HepG2 (cell line): ENCODE results near the gene CRAMP1. TPM values are rescaled to one million over a fixed set of nuclear protein-coding genes. Genes with fewer than 3 reads are reported as not detected.

Experiments used
- CENPX ChIP-seq: sonication (generic); formaldehyde crosslinking; IDR thresholded peaks from 2 replicates; pipeline ENCODE4 v1.9.0; 2021; ENCODE audit warnings: mild to moderate bottlenecking, missing genetic modification reagents, moderate library complexity
- HOXD1 ChIP-seq: sonication (generic); formaldehyde crosslinking; IDR thresholded peaks from 2 replicates; pipeline ENCODE4 v1.5.0; 2020; ENCODE audit warnings: missing genetic modification reagents
- RARG ChIP-seq: sonication (generic); formaldehyde crosslinking; IDR thresholded peaks from 2 replicates; pipeline ENCODE4 v1.4.0; 2020; ENCODE audit warnings: low read depth, mild to moderate bottlenecking, missing genetic modification reagents
- SMAD1 ChIP-seq: sonication (generic); formaldehyde crosslinking; IDR thresholded peaks from 2 replicates; pipeline ENCODE4 v1.4.0; 2020; ENCODE audit warnings: missing genetic modification reagents, low read depth, mild to moderate bottlenecking, borderline replicate concordance
- SRY ChIP-seq: sonication (generic); formaldehyde crosslinking; IDR thresholded peaks from 2 replicates; pipeline ENCODE4 v1.8.0; 2022; ENCODE audit warnings: mild to moderate bottlenecking, missing genetic modification reagents
- ZNF20 ChIP-seq: sonication (generic); formaldehyde crosslinking; IDR thresholded peaks from 2 replicates; pipeline ENCODE4 v1.4.0; 2020; ENCODE audit warnings: mild to moderate bottlenecking, moderate library complexity, missing genetic modification reagents
- ZNF788 ChIP-seq: sonication (generic); formaldehyde crosslinking; IDR thresholded peaks from 2 replicates; pipeline ENCODE4 v1.5.0; 2020; ENCODE audit warnings: mild to moderate bottlenecking, missing genetic modification reagents, borderline replicate concordance
- polyA plus RNA-seq, 8 experiments: library from polyadenylated mRNA; depleted of rRNA in 3 of 8; stranded (reverse) in 7 of 8; unstranded in 1 of 8; fragments of >200 nt; fragmentation: Illumina TruSeq in 4 of 8; extraction: Trizol in 4 of 8; gene quantifications; 2 replicates each; pipeline versions ENCODE4 v1.2.1 to v1.2.3, GENCODE V29; 2011 to 2016; ENCODE audit warnings: low read depth in 4 of 8, missing spikeins in 1 of 8, mixed read lengths in 1 of 8; ENCODE audit not compliant: insufficient read depth in 1 of 8
- total RNA-seq, 5 experiments: library from RNA; depleted of rRNA; stranded (reverse); fragments of >200 nt; fragmentation: Illumina TruSeq; extraction: Trizol; gene quantifications; 2 replicates each; pipeline ENCODE4 v1.2.3, GENCODE V29; 2016; ENCODE audit warnings: low read depth in 1 of 5
- TF ChIP-seq, protein P1 (sequence below): sonication (generic); formaldehyde crosslinking; IDR thresholded peaks from 2 replicates; pipeline ENCODE4 v1.8.1; 2023; ENCODE audit warnings: missing genetic modification reagents, mild to moderate bottlenecking, borderline replicate concordance
- TF ChIP-seq, protein P2 (sequence below): sonication (generic); formaldehyde crosslinking; IDR thresholded peaks from 2 replicates; pipeline ENCODE4 v1.4.0; 2020; ENCODE audit warnings: missing genetic modification reagents, borderline replicate concordance
- TF ChIP-seq, protein P3 (sequence below): sonication (generic); formaldehyde crosslinking; IDR thresholded peaks from 2 replicates; pipeline ENCODE4 v1.8.1; 2023; ENCODE audit warnings: missing genetic modification reagents, inconsistent platforms, borderline replicate concordance
- TF ChIP-seq, protein P4 (sequence below), 2 experiments: sonication (generic) in 1 of 2; formaldehyde crosslinking in 1 of 2; IDR thresholded peaks; 2 replicates each; pipeline versions ENCODE4 v1.4.0 to v1.6.1; 2018 to 2020; ENCODE audit warnings: missing genetic modification reagents in 2 of 2, borderline replicate concordance in 1 of 2, low read depth in 1 of 2, mild to moderate bottlenecking in 1 of 2, missing biosample characterization in 1 of 2
- TF ChIP-seq, protein P5 (sequence below): sonication (generic); formaldehyde crosslinking; IDR thresholded peaks from 2 replicates; pipeline ENCODE4 v1.4.0; 2020; ENCODE audit warnings: missing genetic modification reagents
- TF ChIP-seq, protein P6 (sequence below): IDR thresholded peaks from 2 replicates; pipeline ENCODE4 v1.6.1; 2018; ENCODE audit warnings: missing genetic modification reagents, mild to moderate bottlenecking, missing compliant biosample characterization
- TF ChIP-seq, protein P7 (sequence below): sonication (generic); formaldehyde crosslinking; conservative IDR thresholded peaks from 2 replicates; pipeline ENCODE4 v1.4.0; 2020; ENCODE audit warnings: missing genetic modification reagents

The CRAMP1 gene
- total and polyA plus RNA-seq, 2 of the 13 experiments (the other 11 are each of a cell fraction or from before 2014, with no cell fraction given): 6.8 to 9.7 TPM

DNA sequence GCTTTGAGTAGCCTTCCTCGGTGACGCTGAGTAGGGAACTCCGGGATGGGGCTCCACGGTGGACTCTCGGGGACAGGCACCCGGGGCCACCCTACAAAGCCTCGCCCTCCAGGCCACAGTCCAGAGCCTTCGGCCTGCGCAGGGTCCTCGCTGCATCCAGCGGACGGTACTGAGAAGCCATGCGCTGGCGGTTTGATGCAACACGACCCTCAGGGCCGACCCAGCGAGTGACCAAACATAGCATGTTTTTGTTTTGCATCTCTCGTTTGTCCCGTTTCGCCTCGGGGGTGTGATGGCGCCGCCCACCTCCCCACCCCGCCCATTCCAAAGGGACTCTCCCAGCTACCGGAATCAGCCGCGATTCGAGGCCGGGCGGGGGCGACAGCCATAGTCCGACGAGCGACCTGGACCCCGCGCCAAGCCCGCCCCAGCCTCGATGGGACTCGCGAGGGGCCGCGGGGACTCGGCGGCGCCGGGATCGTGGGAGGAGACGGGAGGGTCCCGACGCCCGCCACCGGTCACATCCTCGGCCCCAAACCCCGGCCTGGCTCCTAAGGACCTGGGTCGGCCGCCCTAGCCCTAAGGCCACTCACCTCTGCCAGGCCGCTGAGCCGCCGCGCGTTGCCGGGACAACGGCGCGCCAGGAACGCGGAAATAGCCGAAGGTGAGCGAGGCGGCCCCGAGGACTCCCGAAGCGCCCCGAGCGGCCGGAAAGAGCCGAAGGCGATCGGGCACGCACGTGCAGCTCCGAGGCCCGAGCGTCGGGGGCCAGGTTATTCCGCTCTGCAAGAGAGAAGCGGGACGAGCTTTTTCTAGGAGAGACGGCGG is 1.9 kb upstream of the CRAMP1 start (continued):
- TF ChIP-seq, protein P1, sequence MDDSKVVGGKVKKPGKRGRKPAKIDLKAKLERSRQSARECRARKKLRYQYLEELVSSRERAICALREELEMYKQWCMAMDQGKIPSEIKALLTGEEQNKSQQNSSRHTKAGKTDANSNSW (CRISPR knock-in tag): no peak
- TF ChIP-seq, protein P2, sequence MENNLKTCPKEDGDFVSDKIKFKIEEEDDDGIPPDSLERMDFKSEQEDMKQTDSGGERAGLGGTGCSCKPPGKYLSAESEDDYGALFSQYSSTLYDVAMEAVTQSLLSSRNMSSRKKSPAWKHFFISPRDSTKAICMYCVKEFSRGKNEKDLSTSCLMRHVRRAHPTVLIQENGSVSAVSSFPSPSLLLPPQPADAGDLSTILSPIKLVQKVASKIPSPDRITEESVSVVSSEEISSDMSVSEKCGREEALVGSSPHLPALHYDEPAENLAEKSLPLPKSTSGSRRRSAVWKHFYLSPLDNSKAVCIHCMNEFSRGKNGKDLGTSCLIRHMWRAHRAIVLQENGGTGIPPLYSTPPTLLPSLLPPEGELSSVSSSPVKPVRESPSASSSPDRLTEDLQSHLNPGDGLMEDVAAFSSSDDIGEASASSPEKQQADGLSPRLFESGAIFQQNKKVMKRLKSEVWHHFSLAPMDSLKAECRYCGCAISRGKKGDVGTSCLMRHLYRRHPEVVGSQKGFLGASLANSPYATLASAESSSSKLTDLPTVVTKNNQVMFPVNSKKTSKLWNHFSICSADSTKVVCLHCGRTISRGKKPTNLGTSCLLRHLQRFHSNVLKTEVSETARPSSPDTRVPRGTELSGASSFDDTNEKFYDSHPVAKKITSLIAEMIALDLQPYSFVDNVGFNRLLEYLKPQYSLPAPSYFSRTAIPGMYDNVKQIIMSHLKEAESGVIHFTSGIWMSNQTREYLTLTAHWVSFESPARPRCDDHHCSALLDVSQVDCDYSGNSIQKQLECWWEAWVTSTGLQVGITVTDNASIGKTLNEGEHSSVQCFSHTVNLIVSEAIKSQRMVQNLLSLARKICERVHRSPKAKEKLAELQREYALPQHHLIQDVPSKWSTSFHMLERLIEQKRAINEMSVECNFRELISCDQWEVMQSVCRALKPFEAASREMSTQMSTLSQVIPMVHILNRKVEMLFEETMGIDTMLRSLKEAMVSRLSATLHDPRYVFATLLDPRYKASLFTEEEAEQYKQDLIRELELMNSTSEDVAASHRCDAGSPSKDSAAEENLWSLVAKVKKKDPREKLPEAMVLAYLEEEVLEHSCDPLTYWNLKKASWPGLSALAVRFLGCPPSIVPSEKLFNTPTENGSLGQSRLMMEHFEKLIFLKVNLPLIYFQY (CRISPR knock-in tag): peak; percentile 36; the same call in 1 of the 2 replicates
- no peak for TF ChIP-seq RARG (CRISPR knock-in tag)
- TF ChIP-seq, protein P3, sequence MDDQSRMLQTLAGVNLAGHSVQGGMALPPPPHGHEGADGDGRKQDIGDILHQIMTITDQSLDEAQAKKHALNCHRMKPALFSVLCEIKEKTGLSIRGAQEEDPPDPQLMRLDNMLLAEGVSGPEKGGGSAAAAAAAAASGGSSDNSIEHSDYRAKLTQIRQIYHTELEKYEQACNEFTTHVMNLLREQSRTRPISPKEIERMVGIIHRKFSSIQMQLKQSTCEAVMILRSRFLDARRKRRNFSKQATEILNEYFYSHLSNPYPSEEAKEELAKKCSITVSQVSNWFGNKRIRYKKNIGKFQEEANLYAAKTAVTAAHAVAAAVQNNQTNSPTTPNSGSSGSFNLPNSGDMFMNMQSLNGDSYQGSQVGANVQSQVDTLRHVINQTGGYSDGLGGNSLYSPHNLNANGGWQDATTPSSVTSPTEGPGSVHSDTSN (CRISPR knock-in tag): no peak
- TF ChIP-seq, protein P4, sequence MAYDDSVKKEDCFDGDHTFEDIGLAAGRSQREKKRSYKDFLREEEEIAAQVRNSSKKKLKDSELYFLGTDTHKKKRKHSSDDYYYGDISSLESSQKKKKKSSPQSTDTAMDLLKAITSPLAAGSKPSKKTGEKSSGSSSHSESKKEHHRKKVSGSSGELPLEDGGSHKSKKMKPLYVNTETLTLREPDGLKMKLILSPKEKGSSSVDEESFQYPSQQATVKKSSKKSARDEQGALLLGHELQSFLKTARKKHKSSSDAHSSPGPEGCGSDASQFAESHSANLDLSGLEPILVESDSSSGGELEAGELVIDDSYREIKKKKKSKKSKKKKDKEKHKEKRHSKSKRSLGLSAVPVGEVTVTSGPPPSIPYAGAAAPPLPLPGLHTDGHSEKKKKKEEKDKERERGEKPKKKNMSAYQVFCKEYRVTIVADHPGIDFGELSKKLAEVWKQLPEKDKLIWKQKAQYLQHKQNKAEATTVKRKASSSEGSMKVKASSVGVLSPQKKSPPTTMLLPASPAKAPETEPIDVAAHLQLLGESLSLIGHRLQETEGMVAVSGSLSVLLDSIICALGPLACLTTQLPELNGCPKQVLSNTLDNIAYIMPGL (CRISPR knock-in tag; IDR thresholded peaks at IDR 0.05; ENCODE audit: borderline replicate concordance in 1 of 2, low read depth in 1 of 2): peak in 1 of 2 experiments; percentile 42; a peak in 2 of 4 replicates
- TF ChIP-seq HOXD1 (CRISPR knock-in tag): peak; percentile 61; the same call in 1 of the 2 replicates
- TF ChIP-seq, protein P5, sequence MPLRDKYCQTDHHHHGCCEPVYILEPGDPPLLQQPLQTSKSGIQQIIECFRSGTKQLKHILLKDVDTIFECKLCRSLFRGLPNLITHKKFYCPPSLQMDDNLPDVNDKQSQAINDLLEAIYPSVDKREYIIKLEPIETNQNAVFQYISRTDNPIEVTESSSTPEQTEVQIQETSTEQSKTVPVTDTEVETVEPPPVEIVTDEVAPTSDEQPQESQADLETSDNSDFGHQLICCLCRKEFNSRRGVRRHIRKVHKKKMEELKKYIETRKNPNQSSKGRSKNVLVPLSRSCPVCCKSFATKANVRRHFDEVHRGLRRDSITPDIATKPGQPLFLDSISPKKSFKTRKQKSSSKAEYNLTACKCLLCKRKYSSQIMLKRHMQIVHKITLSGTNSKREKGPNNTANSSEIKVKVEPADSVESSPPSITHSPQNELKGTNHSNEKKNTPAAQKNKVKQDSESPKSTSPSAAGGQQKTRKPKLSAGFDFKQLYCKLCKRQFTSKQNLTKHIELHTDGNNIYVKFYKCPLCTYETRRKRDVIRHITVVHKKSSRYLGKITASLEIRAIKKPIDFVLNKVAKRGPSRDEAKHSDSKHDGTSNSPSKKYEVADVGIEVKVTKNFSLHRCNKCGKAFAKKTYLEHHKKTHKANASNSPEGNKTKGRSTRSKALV (CRISPR knock-in tag): peak; percentile 72; the same call in 1 of the 2 replicates
- TF ChIP-seq, protein P6, sequence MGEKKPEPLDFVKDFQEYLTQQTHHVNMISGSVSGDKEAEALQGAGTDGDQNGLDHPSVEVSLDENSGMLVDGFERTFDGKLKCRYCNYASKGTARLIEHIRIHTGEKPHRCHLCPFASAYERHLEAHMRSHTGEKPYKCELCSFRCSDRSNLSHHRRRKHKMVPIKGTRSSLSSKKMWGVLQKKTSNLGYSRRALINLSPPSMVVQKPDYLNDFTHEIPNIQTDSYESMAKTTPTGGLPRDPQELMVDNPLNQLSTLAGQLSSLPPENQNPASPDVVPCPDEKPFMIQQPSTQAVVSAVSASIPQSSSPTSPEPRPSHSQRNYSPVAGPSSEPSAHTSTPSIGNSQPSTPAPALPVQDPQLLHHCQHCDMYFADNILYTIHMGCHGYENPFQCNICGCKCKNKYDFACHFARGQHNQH (CRISPR knock-in tag): peak; percentile 25; the same call in 1 of the 2 replicates
- peak; percentile 83; the same call in 1 of the 2 replicates for TF ChIP-seq SRY (CRISPR knock-in tag)
- TF ChIP-seq SMAD1 (CRISPR knock-in tag): no peak; the same call in 1 of the 2 replicates
- TF ChIP-seq ZNF788 (CRISPR knock-in tag): no peak
- no peak for TF ChIP-seq ZNF20 (CRISPR knock-in tag)
- TF ChIP-seq CENPX (CRISPR knock-in tag): no peak
- TF ChIP-seq, protein P7, sequence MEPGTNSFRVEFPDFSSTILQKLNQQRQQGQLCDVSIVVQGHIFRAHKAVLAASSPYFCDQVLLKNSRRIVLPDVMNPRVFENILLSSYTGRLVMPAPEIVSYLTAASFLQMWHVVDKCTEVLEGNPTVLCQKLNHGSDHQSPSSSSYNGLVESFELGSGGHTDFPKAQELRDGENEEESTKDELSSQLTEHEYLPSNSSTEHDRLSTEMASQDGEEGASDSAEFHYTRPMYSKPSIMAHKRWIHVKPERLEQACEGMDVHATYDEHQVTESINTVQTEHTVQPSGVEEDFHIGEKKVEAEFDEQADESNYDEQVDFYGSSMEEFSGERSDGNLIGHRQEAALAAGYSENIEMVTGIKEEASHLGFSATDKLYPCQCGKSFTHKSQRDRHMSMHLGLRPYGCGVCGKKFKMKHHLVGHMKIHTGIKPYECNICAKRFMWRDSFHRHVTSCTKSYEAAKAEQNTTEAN (CRISPR knock-in tag): peak; percentile 37; the same call in 1 of the 2 replicates
